Transverse colon (tissue), 4 donors: ENCODE results near the gene PROKR1. TPM values are rescaled to one million over a fixed set of nuclear protein-coding genes. Genes with fewer than 3 reads are reported as not detected.

ENCODE experiments used
- DNase-seq: peaks from one replicate; pipeline ENCODE4 v3.0.0-alpha.2; 2019
- H3K27ac ChIP-seq, 4 donors: fragments of 200-600 bp; sonication (generic); 2 replicates each; pipeline ENCODE4 v1.5.1; 2016 to 2018; ENCODE audit warnings: inconsistent platforms in 4 of 4
- H3K27me3 ChIP-seq: fragments of 200-600 bp; sonication (generic); 2 replicates; pipeline ENCODE4 v1.5.1; 2017; ENCODE audit warnings: inconsistent platforms
- H3K36me3 ChIP-seq, 4 donors: fragments of 200-600 bp; sonication (generic); 2 replicates each; pipeline ENCODE4 v1.5.1; 2017 to 2019; ENCODE audit warnings: inconsistent platforms in 4 of 4
- H3K4me1 ChIP-seq, 4 donors: fragments of 200-600 bp; sonication (generic); 2 replicates each; pipeline ENCODE4 v1.5.1; 2017 to 2020; ENCODE audit warnings: inconsistent platforms in 4 of 4
- H3K4me3 ChIP-seq, 4 donors: fragments of 200-600 bp; sonication (generic); 1 replicate in 1 of 4; 2 replicates in 3 of 4; pipeline versions ENCODE4 v1.5.1 to v1.6.1; 2017 to 2019; ENCODE audit warnings: inconsistent platforms in 4 of 4
- H3K9me3 ChIP-seq, 2 donors: fragments of 200-600 bp; sonication (generic); 2 replicates each; pipeline ENCODE4 v1.5.1; 2017 to 2019; ENCODE audit warnings: inconsistent platforms in 2 of 2
- CTCF ChIP-seq, 5 experiments: fragments of 200-600 bp in 3 of 5; fragments of 450-650 bp in 2 of 5; sonication (generic) in 3 of 5; IDR thresholded peaks; 1 replicate in 2 of 5; 2 replicates in 3 of 5; pipeline ENCODE4 v1.5.1; 2016 to 2017; ENCODE audit warnings: antibody characterized with exemption in 5 of 5, inconsistent platforms in 3 of 5, mild to moderate bottlenecking in 2 of 5, moderate library complexity in 1 of 5
- EP300 ChIP-seq: sonication (generic); formaldehyde crosslinking; IDR thresholded peaks from one replicate; pipeline ENCODE4 v1.6.1; 2017; ENCODE audit warnings: antibody characterized with exemption, low read depth
- POLR2A ChIP-seq: fragments of 450-650 bp; IDR thresholded peaks from one replicate; pipeline ENCODE4 v1.6.1; 2016; ENCODE audit warnings: antibody characterized with exemption, mild to moderate bottlenecking, moderate library complexity
- POLR2AphosphoS5 ChIP-seq, 3 donors: sonication (generic); formaldehyde crosslinking; IDR thresholded peaks; one replicate each; pipeline ENCODE4 v1.6.1; 2016; ENCODE audit warnings: antibody characterized with exemption in 3 of 3
- WGBS, 2 donors: methylation state at CpG; one replicate each; pipeline ENCODE4 v1.1.5; 2018; ENCODE audit warnings: low coverage in 1 of 2; 5-methylcytosine and 5-hydroxymethylcytosine counted together
- in situ Hi-C, 4 donors: fragments of 200-750 bp; cut with MboI; loops; one replicate each; pipeline versions ENCODE4 v1.15.0 to v1.15.1; 2017; ENCODE audit warnings: low sequenced_read_pairs in 3 of 4, low pct_ligation_motif_present in 1 of 4, low pct_unique_long_range_greater_than_20kb in 1 of 4
- intact Hi-C: fragments of 100-400 bp; cut with DNase I; formaldehyde crosslinking; loops from one replicate; pipeline ENCODE4 v1.15.1; 2023; ENCODE audit warnings: low total_unique reads
- total RNA-seq, 4 donors: library from RNA; depleted of rRNA; stranded (reverse); fragments of >200 nt; gene quantifications; one replicate each; pipeline ENCODE4 v1.1.0, GENCODE V29; 2016

PROKR1 gene
- total RNA-seq, 4 donors from 2014 or later = 0.16 to 2.2 TPM; not detected in 2

DNA sequence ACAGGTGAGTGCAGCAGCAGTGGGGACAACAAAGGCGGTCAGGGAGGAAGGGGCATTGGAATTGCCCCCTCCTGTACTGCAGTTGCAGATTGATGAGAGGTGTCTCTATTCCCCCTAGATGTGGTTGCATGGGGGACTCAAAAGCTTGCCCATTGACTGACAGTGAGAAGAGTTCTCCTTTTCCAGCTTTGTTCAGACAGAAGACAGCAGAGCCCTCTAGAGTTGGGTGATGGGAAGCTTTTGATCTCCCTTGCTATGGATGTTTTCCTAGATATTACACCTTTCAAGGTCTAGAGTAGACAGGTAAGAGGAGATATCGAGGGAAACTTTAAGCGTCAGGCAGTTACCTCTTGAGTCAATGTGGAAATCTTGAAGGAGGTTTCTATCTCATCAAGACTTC is 2.9 kb downstream of the PROKR1 start:
- intact Hi-C loops (no loop called here), in situ Hi-C loops (no loop called here)
- 60 to 75% methylated on average over 2 to 3 of the region's 3 CpGs for WGBS, 2 donors
- Histone ChIP-seq H3K4me1 (peaks cover 4 to 15% (median 12%) of the 10 kb centered on the region in 4 donors), H3K27me3 (peaks cover 65% of the 10 kb centered on the region), H3K36me3 (no peaks in the 10 kb centered on the region), H3K4me3 (no peak overlapping the region), H3K27ac (no peak overlapping the region), H3K9me3 (no peaks in the 10 kb centered on the region)
- DNase-seq = no peak
- no peak for TF ChIP-seq CTCF (IDR thresholded peaks at IDR 0.05)
- no peak for TF ChIP-seq POLR2AphosphoS5 (IDR thresholded peaks at IDR 0.05)
- no peak for TF ChIP-seq POLR2A
- TF ChIP-seq EP300 = no peak

DNA sequence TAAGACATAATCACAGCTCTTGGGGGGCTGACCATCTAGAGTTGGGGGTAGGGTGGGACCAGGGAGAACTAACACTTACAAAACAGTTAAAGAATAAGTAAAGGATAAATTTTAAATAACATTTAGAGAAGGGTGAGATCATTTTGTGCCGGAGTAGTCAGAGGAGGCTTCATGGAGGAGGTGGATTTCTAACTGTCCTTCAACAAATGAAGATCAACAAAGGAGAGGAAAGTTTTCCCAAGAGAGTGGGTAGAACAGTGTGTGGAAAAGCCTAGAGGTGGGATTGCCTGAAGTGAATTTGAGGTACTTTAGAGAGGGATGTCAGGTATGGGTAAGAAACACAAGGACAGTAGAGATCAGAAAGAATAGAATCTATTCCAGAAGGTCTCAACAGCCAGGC is 7.3 kb downstream of the PROKR1 start:
- in situ Hi-C loops = no loop called here
- 100% methylated on average over 1 of the region's 1 CpG for WGBS, 2 donors

DNA sequence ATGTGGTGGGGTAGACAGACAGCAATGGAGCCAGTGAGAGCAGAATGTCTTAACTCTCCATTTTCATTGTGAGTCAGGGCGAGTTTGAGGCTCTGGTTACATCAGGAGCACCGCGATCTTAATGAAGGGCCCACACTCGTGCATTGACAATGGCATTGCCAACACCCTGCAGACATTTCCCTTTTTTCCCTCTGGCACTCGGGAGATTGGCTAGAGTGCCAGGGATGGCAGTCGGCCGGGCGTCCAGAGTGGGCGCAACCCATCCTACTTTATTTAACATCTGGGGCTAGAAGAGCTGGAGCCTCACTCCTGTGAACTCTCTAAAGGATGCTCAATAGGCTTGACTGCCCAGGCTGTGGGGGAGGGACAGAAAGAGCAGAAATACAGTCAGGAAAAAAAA is 9.7 kb downstream of the PROKR1 start:
- H3K4me1 ChIP-seq = no peaks in the 10 kb centered on the region
- H3K27me3 ChIP-seq = no peaks in the 10 kb centered on the region
- WGBS, 2 donors = 73 to 79% methylated on average over 3 to 9 of the region's 9 CpGs
- intact Hi-C loops = no loop called here
- in situ Hi-C loops = no loop called here
- H3K4me3 ChIP-seq = no peak overlapping the region
- H3K27ac ChIP-seq = no peak overlapping the region
- H3K9me3 ChIP-seq = no peaks in the 10 kb centered on the region
- H3K36me3 ChIP-seq = no peaks in the 10 kb centered on the region
- DNase-seq = no peak
- TF ChIP-seq POLR2A (no peak), EP300 (no peak), CTCF (IDR thresholded peaks at IDR 0.05) (no peak), POLR2AphosphoS5 (IDR thresholded peaks at IDR 0.05) (no peak)

More for the DNA sequence above, 7.3 kb downstream of the PROKR1 start:
- no peak overlapping the region for H3K27ac ChIP-seq
- peaks cover 21% of the 10 kb centered on the region for H3K27me3 ChIP-seq
- H3K4me3 ChIP-seq = no peak overlapping the region
- H3K4me1 ChIP-seq = no peaks in the 10 kb centered on the region
- TF ChIP-seq EP300 = no peak
- TF ChIP-seq POLR2A = no peak
- no peaks in the 10 kb centered on the region for H3K9me3 ChIP-seq
- no peaks in the 10 kb centered on the region for H3K36me3 ChIP-seq
- no peak for DNase-seq
- intact Hi-C loops = no loop called here

DNA sequence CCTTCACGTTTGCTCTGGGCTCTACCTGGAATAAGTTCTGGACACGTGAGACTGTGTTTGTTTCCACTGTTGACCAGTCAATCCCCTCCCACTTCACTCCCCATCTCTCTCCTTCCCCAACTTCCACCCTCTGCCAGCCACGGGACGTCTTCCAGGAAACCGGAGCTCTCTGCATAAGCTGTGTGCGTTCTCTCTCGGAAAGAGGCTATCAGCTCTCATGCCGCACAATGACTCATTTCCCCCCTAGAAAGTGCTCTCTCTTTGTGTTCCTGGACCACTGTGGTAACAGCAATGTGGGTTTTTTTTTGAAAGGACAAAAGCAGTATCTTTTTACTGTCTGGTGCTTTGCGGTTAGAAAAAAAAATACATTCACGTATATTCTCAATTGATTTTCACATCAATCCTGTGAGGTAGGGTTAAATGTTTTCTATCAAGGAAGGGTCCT is 10.2 kb downstream of the PROKR1 start:
- no peak overlapping the region for H3K4me3 ChIP-seq
- intact Hi-C loops = no loop called here
- TF ChIP-seq CTCF (IDR thresholded peaks at IDR 0.05) (no peak), POLR2AphosphoS5 (IDR thresholded peaks at IDR 0.05) (no peak), EP300 (no peak), POLR2A (no peak)
- no peaks in the 10 kb centered on the region for H3K36me3 ChIP-seq
- in situ Hi-C loops = no loop called here
- H3K27ac ChIP-seq = no peak overlapping the region
- WGBS, 2 donors = 27 to 39% methylated on average over 10 of the region's 10 CpGs
- no peaks in the 10 kb centered on the region for H3K27me3 ChIP-seq
- no peaks in the 10 kb centered on the region for H3K4me1 ChIP-seq
- peak; percentile 6 for DNase-seq
- H3K9me3 ChIP-seq = no peaks in the 10 kb centered on the region

DNA sequence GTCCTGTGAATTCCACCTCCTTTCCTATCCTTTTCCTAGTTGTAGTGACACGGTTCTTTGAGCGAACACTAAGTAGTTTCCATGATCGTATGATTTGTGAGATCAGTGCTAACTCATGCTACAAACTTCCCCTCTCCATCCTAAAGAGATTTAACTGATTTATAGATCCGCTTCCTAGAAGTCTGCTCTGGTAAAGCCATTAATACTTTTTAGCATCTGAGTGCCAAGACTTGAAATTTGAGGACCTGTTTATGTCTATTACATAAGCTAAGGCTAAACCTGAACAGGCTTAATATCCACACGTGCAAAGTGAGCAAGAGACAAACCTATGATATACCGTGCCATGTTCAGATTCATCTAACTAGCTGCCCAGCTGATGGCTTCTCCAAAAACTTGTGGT is 14.9 kb downstream of the PROKR1 start:
- in situ Hi-C loops = no loop called here
- TF ChIP-seq POLR2AphosphoS5 (IDR thresholded peaks at IDR 0.05) = no peak
- no peak for TF ChIP-seq CTCF (IDR thresholded peaks at IDR 0.05)
- TF ChIP-seq EP300 = no peak
- no peak for TF ChIP-seq POLR2A
- no peak for DNase-seq

More for the DNA sequence above, 14.9 kb downstream of the PROKR1 start:
- intact Hi-C loops = no loop called here
- H3K27ac ChIP-seq = no peak overlapping the region
- no peaks in the 10 kb centered on the region for H3K4me1 ChIP-seq
- no peaks in the 10 kb centered on the region for H3K36me3 ChIP-seq
- H3K9me3 ChIP-seq = no peaks in the 10 kb centered on the region
- 43 to 60% methylated on average over 2 to 6 of the region's 6 CpGs for WGBS, 2 donors
- H3K4me3 ChIP-seq = no peak overlapping the region
- no peaks in the 10 kb centered on the region for H3K27me3 ChIP-seq
